ENCODE results near the gene MYO5B. TPM values are rescaled to one million over a fixed set of nuclear protein-coding genes. Genes with fewer than 3 reads are reported as not detected.

MYO5B gene
- polyA plus RNA-seq, 1 donor from 2014 or later: 0.42 TPM

DNA sequence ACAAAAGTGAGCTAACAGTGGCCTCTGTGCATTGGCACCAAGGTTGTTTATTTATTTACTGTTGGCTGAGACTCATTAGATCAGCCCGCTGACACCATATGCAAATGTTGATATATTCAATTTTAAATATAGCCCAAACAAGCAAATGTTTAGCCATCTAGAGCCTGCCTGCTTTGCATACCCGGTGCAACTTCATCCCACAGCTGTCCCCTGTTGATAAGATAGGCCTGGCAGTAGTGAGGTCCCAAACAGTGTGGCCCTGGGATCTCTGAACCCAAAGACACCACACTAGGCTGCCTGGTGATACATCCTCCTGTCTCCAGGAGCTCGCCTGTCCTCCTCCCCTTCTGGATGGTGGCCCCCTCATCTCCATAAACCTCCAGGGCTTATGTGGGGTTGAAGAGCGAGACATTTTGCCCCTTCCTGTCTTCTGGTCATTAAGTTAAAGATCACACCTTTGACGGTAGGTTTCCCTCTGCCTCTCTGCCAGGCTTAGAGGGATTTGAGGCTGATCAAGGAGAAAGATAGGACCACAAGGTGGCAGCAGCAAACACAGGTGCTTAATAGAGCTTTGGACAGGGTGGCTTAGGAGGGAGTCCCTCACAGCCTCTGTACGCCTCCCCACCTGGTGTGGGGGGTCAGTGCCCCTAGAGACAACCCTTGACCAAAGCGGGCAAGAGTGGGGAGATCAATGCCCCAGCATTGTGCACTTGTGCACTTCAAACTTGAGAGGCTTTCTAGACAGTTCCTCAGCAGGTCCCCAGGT, 23.7 kb upstream of the MYO5B start:
- Histone ChIP-seq H3K9me2 (ENCODE audit: insufficient read depth, low read length) (no peaks in the 10 kb centered on the region), H3K27ac (ENCODE audit: low read length) (no peak overlapping the region), H4K20me1 (ENCODE audit: insufficient read depth) (no peaks in the 10 kb centered on the region), H3K9ac (ENCODE audit: low read length) (no peak overlapping the region), H3K27me3 (ENCODE audit: insufficient read depth, low read depth, low read length) (no peaks in the 10 kb centered on the region), H3F3A (ENCODE audit: insufficient read depth, low read length, poor library complexity, severe bottlenecking) (no peaks in the 10 kb centered on the region), H2AFZ (ENCODE audit: low read depth, low read length) (no peak overlapping the region), H3K4me3 (ENCODE audit: low read length) (no peak overlapping the region), H3K79me2 (replicated peaks; ENCODE audit: insufficient read depth, low read length) (no peaks in the 10 kb centered on the region), H3K9me3 (ENCODE audit: low read length) (no peaks in the 10 kb centered on the region), H3K4me2 (ENCODE audit: low read length) (no peak overlapping the region), H3K36me3 (ENCODE audit: insufficient read depth, low read length) (no peaks in the 10 kb centered on the region)
- TF ChIP-seq MXI1 (conservative IDR thresholded peaks at IDR 0.05; ENCODE audit: poor library complexity, severe bottlenecking): no peak
- TF ChIP-seq, protein P1, sequence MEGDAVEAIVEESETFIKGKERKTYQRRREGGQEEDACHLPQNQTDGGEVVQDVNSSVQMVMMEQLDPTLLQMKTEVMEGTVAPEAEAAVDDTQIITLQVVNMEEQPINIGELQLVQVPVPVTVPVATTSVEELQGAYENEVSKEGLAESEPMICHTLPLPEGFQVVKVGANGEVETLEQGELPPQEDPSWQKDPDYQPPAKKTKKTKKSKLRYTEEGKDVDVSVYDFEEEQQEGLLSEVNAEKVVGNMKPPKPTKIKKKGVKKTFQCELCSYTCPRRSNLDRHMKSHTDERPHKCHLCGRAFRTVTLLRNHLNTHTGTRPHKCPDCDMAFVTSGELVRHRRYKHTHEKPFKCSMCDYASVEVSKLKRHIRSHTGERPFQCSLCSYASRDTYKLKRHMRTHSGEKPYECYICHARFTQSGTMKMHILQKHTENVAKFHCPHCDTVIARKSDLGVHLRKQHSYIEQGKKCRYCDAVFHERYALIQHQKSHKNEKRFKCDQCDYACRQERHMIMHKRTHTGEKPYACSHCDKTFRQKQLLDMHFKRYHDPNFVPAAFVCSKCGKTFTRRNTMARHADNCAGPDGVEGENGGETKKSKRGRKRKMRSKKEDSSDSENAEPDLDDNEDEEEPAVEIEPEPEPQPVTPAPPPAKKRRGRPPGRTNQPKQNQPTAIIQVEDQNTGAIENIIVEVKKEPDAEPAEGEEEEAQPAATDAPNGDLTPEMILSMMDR (IDR thresholded peaks at IDR 0.05; ENCODE audit: poor library complexity, severe bottlenecking): no peak
- TF ChIP-seq RAD21 (conservative IDR thresholded peaks at IDR 0.05): no peak
- TF ChIP-seq POLR2AphosphoS5 (IDR thresholded peaks at IDR 0.05): no peak
- TF ChIP-seq, protein P2, sequence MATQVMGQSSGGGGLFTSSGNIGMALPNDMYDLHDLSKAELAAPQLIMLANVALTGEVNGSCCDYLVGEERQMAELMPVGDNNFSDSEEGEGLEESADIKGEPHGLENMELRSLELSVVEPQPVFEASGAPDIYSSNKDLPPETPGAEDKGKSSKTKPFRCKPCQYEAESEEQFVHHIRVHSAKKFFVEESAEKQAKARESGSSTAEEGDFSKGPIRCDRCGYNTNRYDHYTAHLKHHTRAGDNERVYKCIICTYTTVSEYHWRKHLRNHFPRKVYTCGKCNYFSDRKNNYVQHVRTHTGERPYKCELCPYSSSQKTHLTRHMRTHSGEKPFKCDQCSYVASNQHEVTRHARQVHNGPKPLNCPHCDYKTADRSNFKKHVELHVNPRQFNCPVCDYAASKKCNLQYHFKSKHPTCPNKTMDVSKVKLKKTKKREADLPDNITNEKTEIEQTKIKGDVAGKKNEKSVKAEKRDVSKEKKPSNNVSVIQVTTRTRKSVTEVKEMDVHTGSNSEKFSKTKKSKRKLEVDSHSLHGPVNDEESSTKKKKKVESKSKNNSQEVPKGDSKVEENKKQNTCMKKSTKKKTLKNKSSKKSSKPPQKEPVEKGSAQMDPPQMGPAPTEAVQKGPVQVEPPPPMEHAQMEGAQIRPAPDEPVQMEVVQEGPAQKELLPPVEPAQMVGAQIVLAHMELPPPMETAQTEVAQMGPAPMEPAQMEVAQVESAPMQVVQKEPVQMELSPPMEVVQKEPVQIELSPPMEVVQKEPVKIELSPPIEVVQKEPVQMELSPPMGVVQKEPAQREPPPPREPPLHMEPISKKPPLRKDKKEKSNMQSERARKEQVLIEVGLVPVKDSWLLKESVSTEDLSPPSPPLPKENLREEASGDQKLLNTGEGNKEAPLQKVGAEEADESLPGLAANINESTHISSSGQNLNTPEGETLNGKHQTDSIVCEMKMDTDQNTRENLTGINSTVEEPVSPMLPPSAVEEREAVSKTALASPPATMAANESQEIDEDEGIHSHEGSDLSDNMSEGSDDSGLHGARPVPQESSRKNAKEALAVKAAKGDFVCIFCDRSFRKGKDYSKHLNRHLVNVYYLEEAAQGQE (IDR thresholded peaks at IDR 0.05; ENCODE audit: borderline replicate concordance): no peak
- no peak for TF ChIP-seq EZH2 (IDR thresholded peaks at IDR 0.05; ENCODE audit: borderline replicate concordance, insufficient read depth, low read length, poor library complexity, severe bottlenecking)
- TF ChIP-seq EP300 (conservative IDR thresholded peaks at IDR 0.05; ENCODE audit: poor library complexity, severe bottlenecking): no peak
- TF ChIP-seq TAF1 (IDR thresholded peaks at IDR 0.05; ENCODE audit: low read depth): no peak
- no peak for TF ChIP-seq SMC3 (conservative IDR thresholded peaks at IDR 0.05; ENCODE audit: poor library complexity)

DNA sequence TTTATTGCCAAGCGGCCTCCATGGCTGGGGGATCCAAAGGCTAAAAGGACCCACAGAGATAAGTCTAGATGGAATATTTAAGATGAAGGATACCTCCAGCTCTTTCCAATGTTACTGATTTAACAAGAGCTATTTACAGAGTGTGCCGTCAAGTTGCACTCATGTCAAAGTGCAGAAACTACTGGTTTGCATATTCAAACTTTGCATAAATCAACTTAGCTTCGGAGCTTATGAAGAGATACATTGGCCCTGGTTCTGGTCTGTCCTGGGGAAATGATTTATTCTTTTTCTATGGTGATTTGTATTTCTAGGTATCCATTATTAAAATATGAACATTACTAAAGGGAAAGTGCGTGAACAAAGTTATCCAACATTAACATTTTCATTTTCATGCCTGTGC, 14.4 kb upstream of the MYO5B start:
- H3K27me3 ChIP-seq (ENCODE audit: insufficient read depth, low read depth, low read length): no peaks in the 10 kb centered on the region
- H3F3A ChIP-seq (ENCODE audit: insufficient read depth, low read length, poor library complexity, severe bottlenecking): no peaks in the 10 kb centered on the region
- no peaks in the 10 kb centered on the region for H3K9me2 ChIP-seq (ENCODE audit: insufficient read depth, low read length)
- H2AFZ ChIP-seq (ENCODE audit: low read depth, low read length): no peak overlapping the region
- H3K79me2 ChIP-seq (replicated peaks; ENCODE audit: insufficient read depth, low read length): no peaks in the 10 kb centered on the region
- H3K4me2 ChIP-seq (ENCODE audit: low read length): no peak overlapping the region
- no peak overlapping the region for H3K9ac ChIP-seq (ENCODE audit: low read length)
- no peak overlapping the region for H3K4me3 ChIP-seq (ENCODE audit: low read length)
- H3K9me3 ChIP-seq (ENCODE audit: low read length): no peaks in the 10 kb centered on the region
- no peaks in the 10 kb centered on the region for H3K36me3 ChIP-seq (ENCODE audit: insufficient read depth, low read length)
- no peak for TF ChIP-seq MXI1 (conservative IDR thresholded peaks at IDR 0.05; ENCODE audit: poor library complexity, severe bottlenecking)
- no peak overlapping the region for H3K27ac ChIP-seq (ENCODE audit: low read length)
- H4K20me1 ChIP-seq (ENCODE audit: insufficient read depth): no peaks in the 10 kb centered on the region
